ENCODE results near the gene ZNF598.
A peak's percentile ranks its signal among the peaks of the same experiment; 100 is the strongest.

Gene ZNF598

GRCh38 chr16:1990101-1990350 lies 19.6 kb downstream of the ZNF598 start:
- no peak for DNase-seq

- DNase-seq, result no peak
These were observed 20.2 kb downstream of the ZNF598 start, which contains the start of gene SYNGR3 for GRCh38 chr16:1989209-1990100. SYNGR3 (plus strand) TSS chr16:1989970; CDS start chr16:1990103, 133 bp downstream.

- no peak for DNase-seq
These were observed 22.4 kb downstream of the ZNF598 start for GRCh38 chr16:1987198-1987597.

- DNase-seq, result no peak
These were observed 24.0 kb downstream of the ZNF598 start for GRCh38 chr16:1985466-1986150.

- DNase-seq, result no peak
These were observed 25.0 kb downstream of the ZNF598 start for GRCh38 chr16:1984347-1985225.

GRCh38 chr16:1983544-1984346 lies 25.9 kb downstream of the ZNF598 start, which contains the start of gene GFER:
GFER (plus strand) TSS chr16:1984193; CDS start chr16:1984219, 26 bp downstream.
- DNase-seq, result peak; percentile 67

- no peak for DNase-seq
These were observed 26.6 kb downstream of the ZNF598 start for GRCh38 chr16:1982991-1983543.

- no peak for DNase-seq
These were observed 27.6 kb downstream of the ZNF598 start for GRCh38 chr16:1982013-1982433.

GRCh38 chr16:1981398-1981836 lies 28.2 kb downstream of the ZNF598 start, which contains the start of gene NOXO1:
NOXO1 (minus strand) TSS chr16:1981469; CDS start chr16:1981179, 290 bp downstream.
- no peak for DNase-seq

- DNase-seq, result no peak
These were observed 28.9 kb downstream of the ZNF598 start for GRCh38 chr16:1980770-1981087.

GRCh38 chr16:1980030-1980769 lies 29.4 kb downstream of the ZNF598 start:
- DNase-seq, result no peak

GRCh38 chr16:1979271-1980029 lies 30.2 kb downstream of the ZNF598 start:
- DNase-seq, result no peak

- DNase-seq, result no peak
These were observed 31.0 kb downstream of the ZNF598 start for GRCh38 chr16:1978476-1979120.

GRCh38 chr16:1977875-1978268 lies 31.7 kb downstream of the ZNF598 start:
- DNase-seq, result no peak

GRCh38 chr16:1976951-1977874 lies 32.4 kb downstream of the ZNF598 start:
- DNase-seq, result no peak

GRCh38 chr16:1976216-1976520 lies 33.5 kb downstream of the ZNF598 start:
- no peak for DNase-seq

GRCh38 chr16:1975432-1976215 lies 34.0 kb downstream of the ZNF598 start:
- DNase-seq, result no peak

Data from GF-D8 (cell line).